Cardiac muscle cell (in vitro differentiated cells and primary cell): Measurements from ENCODE around the gene THBD. TPM values are rescaled to one million over a fixed set of nuclear protein-coding genes. Genes with fewer than 3 reads are reported as not detected.

Source experiments
- DNase-seq, 2 donors: peaks; one replicate each; pipeline versions ENCODE4 v3.0.0 to v3.0.0-alpha.2; 2010 to 2017; ENCODE audit warnings: low read depth in 1 of 2, low spot score in 1 of 2
- H3K27ac ChIP-seq: fragments of 200-600 bp; sonication (generic); 2 replicates; pipeline ENCODE4 v1.5.1; 2016
- H3K27me3 ChIP-seq: fragments of 200-600 bp; sonication (generic); 2 replicates; pipeline ENCODE4 v1.6.0; 2016; ENCODE audit warnings: control low read depth
- H3K36me3 ChIP-seq: fragments of 200-600 bp; sonication (generic); 2 replicates; pipeline ENCODE4 v1.5.1; 2016; ENCODE audit warnings: control low read depth
- H3K4me1 ChIP-seq: fragments of 200-600 bp; sonication (generic); 2 replicates; pipeline ENCODE4 v1.8.1; 2017; ENCODE audit warnings: low read depth, mild to moderate bottlenecking, mixed run types
- H3K4me3 ChIP-seq: fragments of 200-600 bp; sonication (generic); 2 replicates; pipeline ENCODE4 v1.5.1; 2016; ENCODE audit warnings: mild to moderate bottlenecking
- H3K9me3 ChIP-seq: fragments of 200-600 bp; sonication (generic); 2 replicates; pipeline ENCODE4 v1.5.1; 2017; ENCODE audit warnings: low read depth, mild to moderate bottlenecking, control low read depth
- CTCF ChIP-seq: IDR thresholded peaks from 2 replicates; pipeline ENCODE4 v1.5.1; 2012; ENCODE audit warnings: low read depth, mild to moderate bottlenecking, low read length
- polyA plus RNA-seq: library from polyadenylated mRNA; unstranded; fragments of >200 nt; fragmentation: Nextera tagmentation; extraction: Ambion mirVana; gene quantifications from 2 replicates; pipeline ENCODE4 v1.2.1, GENCODE V29; 2016
- total RNA-seq: library from RNA; depleted of rRNA; stranded (reverse); fragments of >200 nt; gene quantifications from 2 replicates; pipeline ENCODE4 v1.2.3, GENCODE V29; 2016

The THBD gene
- total and polyA plus RNA-seq, 2 experiments from 2014 or later: 0.04 to 0.54 TPM

DNA sequence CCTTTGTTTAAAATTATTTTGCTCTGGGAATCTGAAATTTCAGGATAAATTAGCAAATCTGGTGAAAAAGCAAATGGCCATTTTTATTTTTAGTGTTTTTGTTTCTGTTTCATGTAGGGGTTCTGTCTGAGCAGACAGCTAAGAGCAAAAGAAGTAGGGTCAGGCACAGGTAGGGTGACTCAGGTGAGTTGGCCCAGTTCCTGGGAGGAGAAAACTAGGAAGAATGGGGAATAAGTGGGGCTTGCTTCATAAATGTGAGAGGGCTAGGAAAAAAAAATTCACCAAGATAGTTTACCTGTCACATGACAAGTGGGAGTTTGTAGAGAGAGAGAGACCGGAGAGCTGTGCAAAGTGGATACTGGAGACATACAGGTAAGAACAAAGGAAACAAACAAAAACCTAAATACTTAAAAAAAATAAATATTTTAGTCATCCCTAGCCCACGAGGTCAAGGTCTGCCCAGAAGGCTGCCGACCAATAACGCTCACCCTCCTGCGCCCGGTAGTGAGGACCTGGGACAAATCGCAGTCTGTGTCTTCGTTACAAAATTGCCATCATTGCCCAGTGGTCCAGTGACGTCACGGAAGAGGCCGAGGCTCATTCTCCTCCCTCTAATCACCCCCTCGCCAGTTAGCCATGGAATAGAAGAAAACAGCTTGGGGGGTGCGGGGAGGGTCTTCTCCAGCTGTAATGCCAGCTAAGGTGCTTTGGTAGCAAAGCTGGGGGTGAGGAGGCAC lies 2.3 kb downstream of the THBD start:
- peaks cover 4% of the 10 kb centered on the region for H3K4me1 ChIP-seq
- no peaks in the 10 kb centered on the region for H3K36me3 ChIP-seq
- H3K4me3 ChIP-seq: no peak overlapping the region
- H3K27me3 ChIP-seq: peaks cover 75% of the 10 kb centered on the region
- H3K27ac ChIP-seq: no peak overlapping the region
- no peak for DNase-seq
- H3K9me3 ChIP-seq: no peaks in the 10 kb centered on the region
- no peak for TF ChIP-seq CTCF

GRCh38 chr20:23046431-23046830 lies 3.0 kb downstream of the THBD start:
- peaks cover 81% of the 10 kb centered on the region for H3K27me3 ChIP-seq
- H3K9me3 ChIP-seq: no peaks in the 10 kb centered on the region
- no peaks in the 10 kb centered on the region for H3K36me3 ChIP-seq
- TF ChIP-seq CTCF: no peak
- H3K27ac ChIP-seq: no peak overlapping the region
- no peak for DNase-seq
- no peak overlapping the region for H3K4me3 ChIP-seq
- peaks cover 4% of the 10 kb centered on the region for H3K4me1 ChIP-seq

GRCh38 chr20:23043376-23043775 lies 6.1 kb downstream of the THBD start:
- H3K4me3 ChIP-seq: no peak overlapping the region
- H3K9me3 ChIP-seq: no peaks in the 10 kb centered on the region
- peaks cover 81% of the 10 kb centered on the region for H3K27me3 ChIP-seq
- no peak overlapping the region for H3K27ac ChIP-seq
- no peak for DNase-seq
- no peaks in the 10 kb centered on the region for H3K4me1 ChIP-seq
- H3K36me3 ChIP-seq: no peaks in the 10 kb centered on the region
- no peak for TF ChIP-seq CTCF

DNA sequence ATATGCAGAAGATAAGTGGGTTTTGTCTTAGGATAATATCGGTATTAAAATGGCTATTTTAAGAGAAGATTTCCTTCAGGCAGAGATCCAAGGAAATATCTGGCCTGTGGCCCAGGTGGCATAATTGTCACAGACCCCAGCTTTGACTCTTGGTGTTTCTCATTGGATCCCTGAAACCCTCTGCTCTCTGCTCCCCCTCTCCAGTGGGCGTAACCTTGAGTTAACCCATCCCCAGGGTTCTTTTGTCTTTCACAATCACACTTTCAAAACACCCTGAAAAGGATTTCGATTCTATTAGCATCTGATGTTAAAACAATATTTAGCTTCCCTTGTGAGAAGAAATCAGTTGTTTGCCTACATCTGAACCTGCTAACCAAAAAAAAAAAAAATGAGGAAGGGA lies 7.2 kb downstream of the THBD start:
- no peak for DNase-seq
- peaks cover 81% of the 10 kb centered on the region for H3K27me3 ChIP-seq

GRCh38 chr20:23039885-23040508 lies 9.5 kb downstream of the THBD start:
- H3K9me3 ChIP-seq: no peaks in the 10 kb centered on the region
- DNase-seq: no peak
- no peak for TF ChIP-seq CTCF
- peaks cover 87% of the 10 kb centered on the region for H3K27me3 ChIP-seq
- H3K4me1 ChIP-seq: no peaks in the 10 kb centered on the region
- H3K27ac ChIP-seq: no peak overlapping the region
- H3K36me3 ChIP-seq: no peaks in the 10 kb centered on the region
- H3K4me3 ChIP-seq: no peak overlapping the region

More for the DNA sequence above, 7.2 kb downstream of the THBD start:
- H3K36me3 ChIP-seq: no peaks in the 10 kb centered on the region
- no peak overlapping the region for H3K27ac ChIP-seq
- no peaks in the 10 kb centered on the region for H3K9me3 ChIP-seq
- no peak overlapping the region for H3K4me3 ChIP-seq
- TF ChIP-seq CTCF: no peak
- H3K4me1 ChIP-seq: no peaks in the 10 kb centered on the region
